Neural progenitor cell (in vitro differentiated cells): Measurements from ENCODE around the gene PDCD1.

ENCODE experiments used
- EZH2 ChIP-seq: fragments of 200-600 bp; sonication (generic); IDR thresholded peaks from 2 replicates; pipeline ENCODE4 v1.6.1; 2017; ENCODE audit warnings: antibody characterized with exemption, mild to moderate bottlenecking, moderate library complexity
- EZH2phosphoT487 ChIP-seq: fragments of 200-600 bp; sonication (generic); IDR thresholded peaks from 2 replicates; pipeline ENCODE4 v1.6.1; 2017; ENCODE audit warnings: antibody characterized with exemption
- TF ChIP-seq, protein P1 (sequence below): fragments of 200-600 bp; sonication (generic); IDR thresholded peaks from 2 replicates; pipeline ENCODE4 v1.5.1; 2017; ENCODE audit warnings: antibody characterized with exemption, mild to moderate bottlenecking

DNA sequence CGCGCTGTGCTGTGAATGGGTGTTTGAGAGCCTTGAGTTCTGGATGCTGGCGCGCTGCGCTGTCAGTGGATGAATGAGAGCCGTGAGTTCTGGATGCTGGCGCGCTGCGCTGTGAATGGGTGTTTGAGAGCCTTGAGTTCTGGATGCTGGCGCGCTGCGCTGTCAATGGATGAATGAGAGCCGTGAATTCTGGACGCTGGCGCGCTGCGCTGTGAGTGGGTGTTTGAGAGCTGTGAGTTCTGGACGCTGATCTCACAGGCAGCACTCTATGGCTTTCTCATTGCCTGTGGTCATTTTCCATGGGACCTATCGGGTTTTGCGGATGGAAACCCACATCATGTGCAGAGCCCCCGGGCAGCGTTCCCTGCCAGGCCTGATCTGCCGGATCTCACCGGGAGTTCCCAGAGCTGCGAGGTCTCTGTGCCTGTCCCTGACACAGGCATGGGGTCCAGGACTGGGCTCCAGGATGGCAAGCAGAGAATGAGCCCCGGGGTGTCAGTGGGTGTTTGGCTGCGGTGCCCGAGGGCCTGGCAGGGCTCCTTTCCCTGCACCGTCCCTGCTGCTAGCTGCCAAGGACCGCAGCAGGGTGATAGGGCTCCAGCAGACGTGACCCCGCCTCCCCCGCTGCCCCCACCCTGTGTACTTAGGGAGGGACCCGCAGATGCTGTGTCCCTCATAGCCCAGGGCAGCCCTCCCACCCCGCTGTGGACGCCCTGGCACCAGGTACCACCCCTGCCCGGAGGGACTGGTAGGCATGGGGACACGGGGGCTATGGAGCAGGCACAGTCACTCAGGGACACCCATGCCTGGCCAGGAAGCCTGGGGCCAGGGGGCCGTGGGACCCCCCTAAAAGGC is 9.7 kb downstream of the PDCD1 start:
- TF ChIP-seq, protein P1, sequence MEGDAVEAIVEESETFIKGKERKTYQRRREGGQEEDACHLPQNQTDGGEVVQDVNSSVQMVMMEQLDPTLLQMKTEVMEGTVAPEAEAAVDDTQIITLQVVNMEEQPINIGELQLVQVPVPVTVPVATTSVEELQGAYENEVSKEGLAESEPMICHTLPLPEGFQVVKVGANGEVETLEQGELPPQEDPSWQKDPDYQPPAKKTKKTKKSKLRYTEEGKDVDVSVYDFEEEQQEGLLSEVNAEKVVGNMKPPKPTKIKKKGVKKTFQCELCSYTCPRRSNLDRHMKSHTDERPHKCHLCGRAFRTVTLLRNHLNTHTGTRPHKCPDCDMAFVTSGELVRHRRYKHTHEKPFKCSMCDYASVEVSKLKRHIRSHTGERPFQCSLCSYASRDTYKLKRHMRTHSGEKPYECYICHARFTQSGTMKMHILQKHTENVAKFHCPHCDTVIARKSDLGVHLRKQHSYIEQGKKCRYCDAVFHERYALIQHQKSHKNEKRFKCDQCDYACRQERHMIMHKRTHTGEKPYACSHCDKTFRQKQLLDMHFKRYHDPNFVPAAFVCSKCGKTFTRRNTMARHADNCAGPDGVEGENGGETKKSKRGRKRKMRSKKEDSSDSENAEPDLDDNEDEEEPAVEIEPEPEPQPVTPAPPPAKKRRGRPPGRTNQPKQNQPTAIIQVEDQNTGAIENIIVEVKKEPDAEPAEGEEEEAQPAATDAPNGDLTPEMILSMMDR, result no peak
- no peak for TF ChIP-seq EZH2
- no peak for TF ChIP-seq EZH2phosphoT487
